ENCODE results near the gene PKP2. TPM values are rescaled to one million over a fixed set of nuclear protein-coding genes. Genes with fewer than 3 reads are reported as not detected.

Gene PKP2
- total and polyA plus RNA-seq, 2 of the 13 experiments (the other 11 are each of a cell fraction or from before 2014, with no cell fraction given) = 15.1 to 25.3 TPM

- TF ChIP-seq, protein P1, sequence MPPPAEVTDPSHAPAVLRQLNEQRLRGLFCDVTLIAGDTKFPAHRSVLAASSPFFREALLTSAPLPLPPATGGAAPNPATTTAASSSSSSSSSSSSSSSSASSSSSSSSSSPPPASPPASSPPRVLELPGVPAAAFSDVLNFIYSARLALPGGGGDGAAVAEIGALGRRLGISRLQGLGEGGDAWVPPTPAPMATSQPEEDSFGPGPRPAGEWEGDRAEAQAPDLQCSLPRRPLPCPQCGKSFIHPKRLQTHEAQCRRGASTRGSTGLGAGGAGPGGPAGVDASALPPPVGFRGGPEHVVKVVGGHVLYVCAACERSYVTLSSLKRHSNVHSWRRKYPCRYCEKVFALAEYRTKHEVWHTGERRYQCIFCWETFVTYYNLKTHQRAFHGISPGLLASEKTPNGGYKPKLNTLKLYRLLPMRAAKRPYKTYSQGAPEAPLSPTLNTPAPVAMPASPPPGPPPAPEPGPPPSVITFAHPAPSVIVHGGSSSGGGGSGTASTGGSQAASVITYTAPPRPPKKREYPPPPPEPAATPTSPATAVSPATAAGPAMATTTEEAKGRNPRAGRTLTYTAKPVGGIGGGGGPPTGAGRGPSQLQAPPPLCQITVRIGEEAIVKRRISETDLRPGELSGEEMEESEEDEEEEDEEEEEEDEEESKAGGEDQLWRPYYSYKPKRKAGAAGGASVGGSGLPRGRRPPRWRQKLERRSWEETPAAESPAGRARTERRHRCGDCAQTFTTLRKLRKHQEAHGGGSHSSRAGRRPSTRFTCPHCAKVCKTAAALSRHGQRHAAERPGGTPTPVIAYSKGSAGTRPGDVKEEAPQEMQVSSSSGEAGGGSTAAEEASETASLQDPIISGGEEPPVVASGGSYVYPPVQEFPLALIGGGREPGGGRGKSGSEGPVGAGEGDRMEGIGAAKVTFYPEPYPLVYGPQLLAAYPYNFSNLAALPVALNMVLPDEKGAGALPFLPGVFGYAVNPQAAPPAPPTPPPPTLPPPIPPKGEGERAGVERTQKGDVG (CRISPR knock-in tag; IDR thresholded peaks at IDR 0.05; ENCODE audit: borderline replicate concordance) = 0 out of 2 replicates have a peak, but pooled peaks have one; percentile 45
- TF ChIP-seq SYNCRIP (IDR thresholded peaks at IDR 0.05; ENCODE audit: insufficient read depth, low read depth, low read length) (no peak), GATA4 (IDR thresholded peaks at IDR 0.05; ENCODE audit: borderline replicate concordance, low read depth) (0 out of 2 replicates have a peak, but pooled peaks have one; percentile 38), GABPA (IDR thresholded peaks at IDR 0.05; ENCODE audit: low read depth, low read length) (no peak), GABPA (CRISPR knock-in tag; IDR thresholded peaks at IDR 0.05; ENCODE audit: low read depth) (peak; percentile 58), ZFP62 (CRISPR knock-in tag; IDR thresholded peaks at IDR 0.05) (no peak), ZNF335 (CRISPR knock-in tag; IDR thresholded peaks at IDR 0.05) (peak; percentile 9; the same call in 1 of the 2 replicates), ZNF788 (CRISPR knock-in tag; IDR thresholded peaks at IDR 0.05; ENCODE audit: borderline replicate concordance) (peak; percentile 28; the same call in 1 of the 2 replicates), ZNF619 (CRISPR knock-in tag; IDR thresholded peaks at IDR 0.05) (0 out of 2 replicates have a peak, but pooled peaks have one; percentile 36), ZNF468 (CRISPR knock-in tag; IDR thresholded peaks at IDR 0.05) (no peak), NFATC3 (CRISPR knock-in tag; IDR thresholded peaks at IDR 0.05) (no peak), NRL (CRISPR knock-in tag; IDR thresholded peaks at IDR 0.05; ENCODE audit: borderline replicate concordance) (no peak), ZNF883 (CRISPR knock-in tag; IDR thresholded peaks at IDR 0.05; ENCODE audit: not compliant biosample characterization) (no peak), SALL2 (CRISPR knock-in tag; IDR thresholded peaks at IDR 0.05) (no peak; the same call in 1 of the 2 replicates), ZNF547 (CRISPR knock-in tag; IDR thresholded peaks at IDR 0.05) (no peak; the same call in 1 of the 2 replicates), ETS1 (CRISPR knock-in tag; IDR thresholded peaks at IDR 0.05) (no peak), SRSF4 (IDR thresholded peaks at IDR 0.05; ENCODE audit: low read depth, low read length, poor library complexity, severe bottlenecking) (no peak), ZSCAN29 (CRISPR knock-in tag; conservative IDR thresholded peaks at IDR 0.05) (no peak), MLXIP (CRISPR knock-in tag; IDR thresholded peaks at IDR 0.05; ENCODE audit: borderline replicate concordance) (no peak), ATF2 (CRISPR knock-in tag; IDR thresholded peaks at IDR 0.05) (no peak)
Measured at GRCh38 chr12:32755654-32756475, 140.7 kb downstream of the PKP2 start, which contains the start of gene YARS2 (continued).
